Bladder microvascular endothelial cell (primary cell): Measurements from ENCODE around the gene TMEM185B. TPM values are rescaled to one million over a fixed set of nuclear protein-coding genes. Genes with fewer than 3 reads are reported as not detected.

Source experiments
- total RNA-seq: library from RNA; depleted of rRNA; stranded (reverse); fragments of >200 nt; gene quantifications from 2 replicates; pipeline ENCODE4 v1.2.3, GENCODE V29; 2014

TMEM185B gene
- 14.1 and 29.1 TPM in 2 replicates for total RNA-seq

DNA sequence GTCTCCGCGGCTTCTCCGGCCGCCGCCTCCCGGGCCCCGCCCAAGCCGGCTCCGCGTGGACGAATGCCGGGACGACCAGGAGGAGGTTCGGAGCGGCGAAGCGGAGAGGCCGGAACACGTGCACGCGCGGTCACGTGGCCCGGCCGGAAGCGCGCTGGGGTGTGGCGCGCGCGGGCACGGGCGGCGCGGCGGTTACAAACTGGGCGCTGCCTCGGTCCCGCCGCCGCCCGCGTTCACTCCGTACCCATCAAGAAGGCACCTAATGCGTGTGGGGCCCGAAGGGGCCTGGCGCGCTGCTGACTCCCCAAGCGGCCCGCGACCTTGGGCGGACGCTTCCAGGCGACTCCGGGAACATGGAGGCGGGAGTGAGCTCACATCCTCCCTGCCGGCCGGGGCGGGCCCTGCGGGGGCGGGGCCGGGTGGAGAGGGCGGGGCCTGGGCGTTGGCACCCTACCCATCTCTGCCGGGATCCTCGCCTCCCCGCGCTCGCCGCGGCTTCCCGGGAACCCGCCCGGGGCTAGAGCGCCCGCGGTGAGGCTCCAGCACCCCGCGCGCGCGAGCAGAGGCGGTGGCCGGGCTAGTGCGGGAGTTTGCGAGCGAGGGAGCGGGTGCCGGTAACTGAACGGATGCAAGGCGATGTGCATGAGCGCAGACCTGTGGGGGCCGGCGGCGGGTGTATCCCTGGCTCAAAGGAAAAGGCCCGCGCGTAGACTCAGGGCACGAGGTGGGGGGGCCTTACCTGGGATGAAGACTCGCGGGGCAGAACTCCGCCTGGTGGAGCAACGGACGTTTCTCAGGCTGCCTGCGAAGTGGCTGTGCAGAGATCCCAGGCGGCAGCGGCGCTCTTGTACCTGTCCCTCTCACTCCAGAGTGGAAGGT lies at the start of gene TMEM185B:
TMEM185B (minus strand) TSS at position 367 of the 879 bp plus-strand sequence. CDS start 424 bp downstream, outside the sequence.

DNA sequence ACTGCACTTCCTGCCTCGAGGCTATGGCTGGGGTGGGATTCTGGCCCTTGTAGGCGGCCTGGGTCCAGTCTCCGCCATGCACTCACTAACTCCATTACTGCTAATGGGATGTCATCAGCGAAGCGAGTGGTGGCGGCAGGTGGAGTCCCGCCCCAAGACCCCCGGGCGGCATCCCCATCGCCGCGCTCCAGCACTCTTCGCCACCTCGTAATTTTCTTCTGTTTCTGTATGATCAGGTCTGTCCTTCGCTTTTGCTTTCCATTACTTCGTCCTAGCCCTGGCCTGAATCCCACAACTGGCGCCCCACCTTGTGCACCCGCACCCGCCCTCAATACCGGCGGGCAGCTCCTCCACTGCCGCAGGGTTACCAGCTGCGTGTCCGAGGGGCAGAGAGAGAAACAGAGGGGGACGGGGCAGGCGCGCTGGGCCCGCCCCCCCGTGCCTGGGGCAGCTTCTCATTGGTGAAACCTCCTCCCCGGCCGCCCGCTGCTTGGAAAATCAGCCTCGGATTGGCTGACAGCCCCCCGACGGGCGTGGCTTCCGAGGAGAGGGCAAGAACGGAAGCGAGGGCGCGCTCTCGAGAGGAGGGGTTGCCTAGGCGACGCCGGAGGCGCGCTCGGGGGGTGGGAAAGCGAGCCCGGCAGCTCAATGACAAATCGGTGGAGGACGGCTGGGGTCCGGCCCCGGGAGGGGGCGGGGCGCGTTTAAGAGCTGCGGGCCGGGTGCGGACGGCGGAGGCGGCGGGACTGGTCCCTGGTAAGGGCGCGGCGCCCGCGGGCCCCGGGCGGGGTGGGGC lies 29.2 kb upstream of the TMEM185B start, which contains the start of gene RALB:
RALB (plus strand) TSS at position 628 of the 796 bp plus-strand sequence. CDS start 25,813 bp downstream, outside the sequence.

Other genes starting within 250 kb of the TMEM185B start
- gene EPB41L5, start 210.3 kb downstream of the TMEM185B start, total RNA-seq, result 11.2 and 23.9 TPM in 2 replicates
- 143 and 154 TPM in 2 replicates for gene RALB, start 29.5 kb upstream of the TMEM185B start, total RNA-seq
- 0.19 and 6.0 TPM in 2 replicates for gene INHBB, start 122.7 kb upstream of the TMEM185B start, total RNA-seq